Measurements from ENCODE around the gene CTBP2. TPM values are rescaled to one million over a fixed set of nuclear protein-coding genes. Genes with fewer than 3 reads are reported as not detected.

The CTBP2 gene
- total RNA-seq, 1 donor from 2014 or later = 57.7 TPM

DNA sequence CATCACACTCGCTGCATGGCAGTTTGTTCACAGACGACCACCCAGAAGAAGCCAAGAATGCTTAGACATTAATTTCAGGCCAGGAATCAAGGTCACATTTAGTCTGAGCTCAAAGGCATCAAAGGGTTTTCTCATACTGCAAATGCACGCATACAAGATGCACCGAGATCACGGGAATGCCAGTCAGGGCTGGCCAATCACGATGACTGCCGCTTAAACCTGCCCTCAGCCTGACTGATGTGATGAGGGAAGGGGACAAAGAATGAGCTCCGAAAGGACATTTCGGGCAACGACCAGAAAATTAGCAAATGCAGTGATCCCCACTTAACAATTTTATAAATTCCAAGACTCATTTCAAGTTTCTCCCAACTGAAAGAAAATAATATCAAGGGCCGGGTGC, 20.2 kb downstream of the CTBP2 start:
- no peak overlapping the region for H3K4me3 ChIP-seq
- TF ChIP-seq, protein P1, sequence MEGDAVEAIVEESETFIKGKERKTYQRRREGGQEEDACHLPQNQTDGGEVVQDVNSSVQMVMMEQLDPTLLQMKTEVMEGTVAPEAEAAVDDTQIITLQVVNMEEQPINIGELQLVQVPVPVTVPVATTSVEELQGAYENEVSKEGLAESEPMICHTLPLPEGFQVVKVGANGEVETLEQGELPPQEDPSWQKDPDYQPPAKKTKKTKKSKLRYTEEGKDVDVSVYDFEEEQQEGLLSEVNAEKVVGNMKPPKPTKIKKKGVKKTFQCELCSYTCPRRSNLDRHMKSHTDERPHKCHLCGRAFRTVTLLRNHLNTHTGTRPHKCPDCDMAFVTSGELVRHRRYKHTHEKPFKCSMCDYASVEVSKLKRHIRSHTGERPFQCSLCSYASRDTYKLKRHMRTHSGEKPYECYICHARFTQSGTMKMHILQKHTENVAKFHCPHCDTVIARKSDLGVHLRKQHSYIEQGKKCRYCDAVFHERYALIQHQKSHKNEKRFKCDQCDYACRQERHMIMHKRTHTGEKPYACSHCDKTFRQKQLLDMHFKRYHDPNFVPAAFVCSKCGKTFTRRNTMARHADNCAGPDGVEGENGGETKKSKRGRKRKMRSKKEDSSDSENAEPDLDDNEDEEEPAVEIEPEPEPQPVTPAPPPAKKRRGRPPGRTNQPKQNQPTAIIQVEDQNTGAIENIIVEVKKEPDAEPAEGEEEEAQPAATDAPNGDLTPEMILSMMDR (IDR thresholded peaks at IDR 0.05) = no peak
- H3K4me1 ChIP-seq = peaks cover 4 to 49% of the 10 kb centered on the region in 2 donors
- no peaks in the 10 kb centered on the region for H3K27me3 ChIP-seq
- intact Hi-C loops (cut with DNase I) = no loop called here
- H3K27ac ChIP-seq = no peak overlapping the region
- peaks cover 4 to 16% of the 10 kb centered on the region in 2 donors for H3K36me3 ChIP-seq
- no peaks in the 10 kb centered on the region for H3K9me3 ChIP-seq
- DNase-seq (ENCODE audit: low spot score in 2 of 2) = no peak

DNA sequence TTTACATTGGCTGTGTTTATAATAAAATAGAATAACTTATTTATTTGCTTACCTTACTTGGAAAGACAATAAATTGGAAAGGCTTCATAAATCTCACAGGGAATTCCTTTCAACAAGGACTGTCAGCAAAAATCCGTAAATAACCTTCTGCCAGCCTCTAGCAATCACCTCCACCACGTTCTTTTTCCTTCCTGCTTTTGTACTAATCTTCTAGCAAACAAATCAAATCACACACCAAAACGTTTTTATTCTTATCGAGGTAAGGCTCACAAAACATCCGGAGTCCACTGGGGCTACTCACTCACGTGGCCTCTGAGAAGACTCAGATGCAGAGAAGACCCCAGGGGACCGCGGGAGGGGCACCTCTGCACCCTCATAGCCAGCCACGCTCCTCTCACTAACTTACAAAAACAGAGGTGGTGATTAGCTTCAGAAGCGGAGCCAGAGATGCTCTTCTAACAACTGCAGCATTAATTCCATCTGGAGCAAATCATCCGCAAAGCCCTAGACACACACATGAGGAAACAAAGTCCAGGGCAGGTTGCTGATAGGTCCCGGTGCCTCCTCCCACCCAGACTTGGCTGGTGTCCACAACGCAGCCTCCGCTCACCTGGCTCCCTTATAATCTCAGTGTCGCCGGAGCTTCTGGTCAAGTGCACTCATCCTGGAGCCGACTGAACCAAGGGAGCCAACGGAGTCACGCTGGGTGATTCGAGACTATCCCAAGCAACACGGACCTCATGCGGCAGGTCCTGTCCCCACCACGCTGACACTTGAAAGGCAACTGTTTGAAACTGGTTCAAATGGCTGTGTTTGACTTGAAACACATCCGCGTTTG, 22.5 kb downstream of the CTBP2 start:
- TF ChIP-seq, protein P1 (IDR thresholded peaks at IDR 0.05) = no peak
- Histone ChIP-seq H3K36me3 (peaks cover 4 to 21% of the 10 kb centered on the region in 2 donors), H3K4me3 (no peak overlapping the region), H3K27ac (no peak overlapping the region), H3K9me3 (no peaks in the 10 kb centered on the region), H3K4me1 (peaks cover 4 to 36% of the 10 kb centered on the region in 2 donors), H3K27me3 (no peaks in the 10 kb centered on the region)
- intact Hi-C loops (cut with DNase I) = no loop called here
- no peak for DNase-seq (ENCODE audit: low spot score in 2 of 2)

DNA sequence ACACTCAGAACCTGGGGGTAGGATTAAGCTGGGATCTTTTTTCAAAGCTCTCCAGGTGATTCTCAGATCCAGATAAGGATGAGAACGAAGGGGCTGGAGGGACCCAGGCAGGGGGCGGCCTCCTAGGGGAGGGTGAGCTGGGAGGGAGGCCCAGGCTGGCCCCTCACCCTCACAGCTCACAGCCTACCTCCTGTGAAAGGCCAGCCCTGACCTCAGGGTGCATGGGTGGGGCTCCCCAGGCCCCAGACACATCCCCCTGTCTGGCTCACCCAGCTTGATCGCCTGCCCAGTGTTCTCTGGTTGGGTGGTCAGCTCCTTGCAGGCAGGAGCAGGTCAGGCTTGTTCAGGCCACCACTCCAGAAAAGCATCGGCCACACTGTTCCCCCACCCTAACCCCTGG, 24.3 kb downstream of the CTBP2 start:
- DNase-seq (ENCODE audit: low spot score in 2 of 2) = no peak
- TF ChIP-seq, protein P1 (IDR thresholded peaks at IDR 0.05) = no peak
- no peak overlapping the region for H3K4me3 ChIP-seq
- peaks cover 4 to 26% of the 10 kb centered on the region in 2 donors for H3K4me1 ChIP-seq
- no peaks in the 10 kb centered on the region for H3K9me3 ChIP-seq
- H3K27ac ChIP-seq = peak overlapping the region in 1 of 2 donors; percentile 25
- intact Hi-C loops (cut with DNase I) = no loop called here
- no peaks in the 10 kb centered on the region for H3K27me3 ChIP-seq
- H3K36me3 ChIP-seq = peaks cover 9 to 32% of the 10 kb centered on the region in 2 donors

GRCh38 chr10:125135771-125136035, 24.7 kb downstream of the CTBP2 start:
- no peak overlapping the region for H3K4me3 ChIP-seq
- intact Hi-C loops (cut with DNase I) = no loop called here
- H3K9me3 ChIP-seq = no peaks in the 10 kb centered on the region
- TF ChIP-seq, protein P1 (IDR thresholded peaks at IDR 0.05) = no peak
- H3K27ac ChIP-seq = no peak overlapping the region
- peaks cover 4 to 26% of the 10 kb centered on the region in 2 donors for H3K4me1 ChIP-seq
- no peak for DNase-seq (ENCODE audit: low spot score in 2 of 2)
- no peaks in the 10 kb centered on the region for H3K27me3 ChIP-seq
- peaks cover 9 to 36% of the 10 kb centered on the region in 2 donors for H3K36me3 ChIP-seq

- DNase-seq (ENCODE audit: low spot score in 2 of 2) = no peak
- intact Hi-C loops (cut with DNase I) = no loop called here
Observed at GRCh38 chr10:125134916-125135770, 25.2 kb downstream of the CTBP2 start.

More at GRCh38 chr10:125134916-125135770, 25.2 kb downstream of the CTBP2 start:
- Histone ChIP-seq H3K36me3 (peaks cover 9 to 38% of the 10 kb centered on the region in 2 donors), H3K27me3 (no peaks in the 10 kb centered on the region), H3K4me1 (peaks cover 4 to 30% of the 10 kb centered on the region in 2 donors), H3K27ac (no peak overlapping the region), H3K9me3 (no peaks in the 10 kb centered on the region), H3K4me3 (no peak overlapping the region)
- TF ChIP-seq, protein P1 (IDR thresholded peaks at IDR 0.05) = no peak

Data from ascending aorta (tissue), 2 donors.